ENCODE results near the gene PIM3.

PIM3 gene

DNA sequence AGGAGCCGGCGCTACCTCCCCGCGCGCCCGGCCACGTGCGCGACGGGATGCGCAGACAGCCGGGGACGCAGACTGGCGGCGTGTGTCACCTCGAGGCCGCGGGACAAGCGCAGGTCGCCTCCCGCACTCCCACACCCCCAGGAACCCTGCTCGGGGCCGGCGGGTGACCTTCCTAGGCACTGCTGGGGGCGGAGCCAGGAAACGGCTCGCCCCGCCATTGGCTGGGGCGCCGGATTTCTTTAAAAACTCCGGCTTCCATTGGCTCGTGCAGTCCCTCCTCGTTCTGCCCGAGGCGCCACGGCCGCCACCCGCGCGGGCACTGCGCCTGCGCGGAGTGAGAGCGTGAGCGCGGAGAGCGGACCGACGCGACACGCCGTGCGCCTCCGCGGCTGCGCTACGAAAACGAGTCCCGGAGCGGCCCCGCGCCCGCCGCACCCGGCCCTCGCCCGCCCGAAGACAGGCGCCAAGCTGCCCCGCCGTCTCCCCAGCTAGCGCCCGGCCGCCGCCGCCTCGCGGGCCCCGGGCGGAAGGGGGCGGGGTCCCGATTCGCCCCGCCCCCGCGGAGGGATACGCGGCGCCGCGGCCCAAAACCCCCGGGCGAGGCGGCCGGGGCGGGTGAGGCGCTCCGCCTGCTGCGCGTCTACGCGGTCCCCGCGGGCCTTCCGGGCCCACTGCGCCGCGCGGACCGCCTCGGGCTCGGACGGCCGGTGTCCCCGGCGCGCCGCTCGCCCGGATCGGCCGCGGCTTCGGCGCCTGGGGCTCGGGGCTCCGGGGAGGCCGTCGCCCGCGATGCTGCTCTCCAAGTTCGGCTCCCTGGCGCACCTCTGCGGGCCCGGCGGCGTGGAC is at the start of gene PIM3:
TSS of gene PIM3 (plus strand) at position 614 of the 846 bp plus-strand sequence. CDS start at position 790, 176 bp downstream.
- peak; percentile 97 for DNase-seq (ENCODE audit: low spot score)

DNA sequence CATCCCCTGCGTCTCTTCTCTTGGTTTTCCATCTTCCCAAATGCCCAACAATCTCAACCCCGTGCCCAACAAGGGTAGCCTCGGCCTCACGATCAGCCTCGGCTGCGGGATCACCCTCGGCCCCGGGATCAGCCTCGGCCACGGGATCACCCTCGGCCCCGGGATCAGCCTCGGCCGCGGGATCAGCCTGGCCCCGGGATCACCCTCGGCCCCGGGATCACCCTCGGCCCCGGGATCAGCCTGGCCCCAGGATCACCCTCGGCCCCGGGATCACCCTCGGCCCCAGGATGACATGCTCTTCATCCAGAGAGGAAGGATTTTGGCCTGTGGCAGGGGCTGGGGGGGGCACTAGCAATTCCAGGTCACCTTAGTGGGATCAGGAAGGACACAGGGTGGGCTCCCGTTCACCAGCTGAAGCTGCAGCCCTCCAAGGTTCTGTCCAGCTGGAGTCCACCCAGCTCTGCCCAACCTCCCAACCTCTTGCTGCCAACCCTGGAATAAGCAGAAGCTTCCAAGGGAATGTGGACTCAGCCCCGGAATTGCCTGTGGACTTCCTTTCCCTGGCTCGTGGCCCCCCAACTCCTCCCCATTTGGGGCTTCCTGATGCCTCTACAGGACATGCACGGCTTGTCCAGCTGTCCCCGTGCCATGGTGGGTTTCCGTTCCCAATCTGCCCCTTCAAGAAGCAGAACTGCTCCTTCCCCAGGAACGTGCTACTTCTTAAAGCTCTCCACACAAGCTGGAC is 48.5 kb upstream of the PIM3 start:
- DNase-seq (ENCODE audit: low spot score) = no peak

DNA sequence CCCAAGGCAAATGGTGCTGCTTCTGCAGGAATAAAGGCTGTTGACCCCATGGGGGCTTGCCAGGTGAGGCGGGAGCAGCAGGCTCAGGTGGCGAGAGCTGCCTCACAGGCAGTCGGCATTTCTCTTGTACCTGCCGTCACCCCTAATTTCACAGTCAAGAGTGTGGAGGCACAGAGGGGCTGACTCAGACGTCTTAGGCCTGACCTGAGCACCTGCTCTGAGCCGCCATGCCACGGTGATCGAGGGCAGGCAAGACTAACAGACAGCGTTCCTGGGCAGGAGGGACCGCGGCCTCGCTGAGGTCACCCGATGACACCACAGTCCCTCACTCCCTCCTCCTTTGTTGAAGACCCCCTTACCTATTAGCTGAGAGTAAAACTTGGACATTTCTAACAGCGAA is 47.5 kb upstream of the PIM3 start:
- DNase-seq (ENCODE audit: low spot score) = no peak

DNA sequence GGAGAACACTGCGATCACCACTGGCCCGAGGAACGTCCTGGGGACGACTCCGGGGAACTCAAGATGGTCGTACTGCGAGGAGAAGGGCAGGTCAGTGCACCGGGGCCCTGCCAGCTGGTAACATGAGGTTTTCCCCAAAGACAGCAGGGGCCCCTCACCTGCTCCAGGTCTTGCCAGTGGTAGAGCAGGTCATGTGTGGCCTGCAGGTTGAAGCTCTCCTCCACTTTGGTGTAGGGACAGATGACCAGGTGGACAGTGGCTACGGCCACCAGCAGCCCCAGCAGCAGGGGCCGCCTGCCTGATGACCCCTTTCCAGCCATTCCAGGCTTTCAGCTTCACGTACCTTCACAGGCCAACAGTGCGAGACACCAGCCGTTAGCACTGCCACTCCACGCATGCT is 47.1 kb upstream of the PIM3 start:
- DNase-seq (ENCODE audit: low spot score) = no peak

DNA sequence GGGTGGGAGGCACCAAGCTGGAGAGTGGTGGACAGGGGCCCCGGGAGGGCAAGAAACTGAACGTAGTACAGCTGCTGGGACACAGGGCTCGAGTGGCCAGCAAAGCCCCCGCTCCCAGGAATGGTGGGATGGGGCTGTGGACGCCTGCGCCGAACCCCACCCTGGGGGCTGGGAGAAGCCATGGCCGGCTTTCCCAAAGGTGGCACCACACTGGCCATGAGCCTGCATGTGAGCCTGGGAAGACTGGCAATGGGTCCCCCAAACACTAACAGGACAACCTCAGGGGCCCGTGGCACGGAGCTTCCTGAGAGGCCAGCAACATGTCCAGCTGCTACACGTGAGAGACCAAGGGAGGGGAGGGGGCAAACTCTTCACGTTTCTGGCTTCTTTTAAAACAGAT is 46.3 kb upstream of the PIM3 start:
- DNase-seq (ENCODE audit: low spot score) = no peak

DNA sequence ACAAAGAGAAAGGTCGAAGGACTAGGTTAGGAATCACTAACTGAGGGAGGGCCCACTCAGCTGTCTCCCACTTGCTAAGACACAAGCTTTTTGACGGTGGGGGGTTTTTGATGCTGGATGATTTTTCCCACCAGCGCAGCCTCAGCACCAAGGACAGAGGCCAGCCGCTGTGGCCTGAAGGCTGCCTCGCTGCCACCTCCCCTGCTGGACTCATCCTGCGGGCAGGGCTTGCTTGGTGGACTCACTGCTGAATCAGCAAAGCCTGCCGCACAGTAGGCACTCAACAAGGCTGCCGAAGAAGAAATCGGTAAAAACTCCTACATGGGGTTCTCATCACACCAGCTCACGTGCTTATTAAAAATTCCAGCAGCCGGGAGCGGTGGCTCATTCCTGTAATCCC is 45.0 kb upstream of the PIM3 start:
- no peak for DNase-seq (ENCODE audit: low spot score)

DNA sequence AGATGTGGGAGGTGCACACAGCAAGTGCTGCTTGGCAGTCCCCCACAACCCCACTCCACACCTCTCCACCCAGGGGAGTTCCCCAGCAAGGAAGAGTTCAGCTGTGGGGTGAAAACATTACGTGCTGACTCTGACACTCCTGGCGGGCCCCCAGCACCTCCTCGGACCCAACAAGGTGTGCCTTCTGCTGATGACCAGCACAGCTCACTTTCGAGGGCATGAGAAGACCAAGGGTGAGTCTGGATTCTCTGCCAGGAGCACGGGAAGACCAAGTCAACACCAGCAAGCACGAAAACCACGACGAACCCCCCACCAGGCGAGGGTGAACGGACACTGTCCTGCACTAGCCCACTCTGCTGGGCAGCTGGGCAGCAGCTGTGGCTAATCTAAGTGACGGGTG is 43.7 kb upstream of the PIM3 start:
- no peak for DNase-seq (ENCODE audit: low spot score)

DNA sequence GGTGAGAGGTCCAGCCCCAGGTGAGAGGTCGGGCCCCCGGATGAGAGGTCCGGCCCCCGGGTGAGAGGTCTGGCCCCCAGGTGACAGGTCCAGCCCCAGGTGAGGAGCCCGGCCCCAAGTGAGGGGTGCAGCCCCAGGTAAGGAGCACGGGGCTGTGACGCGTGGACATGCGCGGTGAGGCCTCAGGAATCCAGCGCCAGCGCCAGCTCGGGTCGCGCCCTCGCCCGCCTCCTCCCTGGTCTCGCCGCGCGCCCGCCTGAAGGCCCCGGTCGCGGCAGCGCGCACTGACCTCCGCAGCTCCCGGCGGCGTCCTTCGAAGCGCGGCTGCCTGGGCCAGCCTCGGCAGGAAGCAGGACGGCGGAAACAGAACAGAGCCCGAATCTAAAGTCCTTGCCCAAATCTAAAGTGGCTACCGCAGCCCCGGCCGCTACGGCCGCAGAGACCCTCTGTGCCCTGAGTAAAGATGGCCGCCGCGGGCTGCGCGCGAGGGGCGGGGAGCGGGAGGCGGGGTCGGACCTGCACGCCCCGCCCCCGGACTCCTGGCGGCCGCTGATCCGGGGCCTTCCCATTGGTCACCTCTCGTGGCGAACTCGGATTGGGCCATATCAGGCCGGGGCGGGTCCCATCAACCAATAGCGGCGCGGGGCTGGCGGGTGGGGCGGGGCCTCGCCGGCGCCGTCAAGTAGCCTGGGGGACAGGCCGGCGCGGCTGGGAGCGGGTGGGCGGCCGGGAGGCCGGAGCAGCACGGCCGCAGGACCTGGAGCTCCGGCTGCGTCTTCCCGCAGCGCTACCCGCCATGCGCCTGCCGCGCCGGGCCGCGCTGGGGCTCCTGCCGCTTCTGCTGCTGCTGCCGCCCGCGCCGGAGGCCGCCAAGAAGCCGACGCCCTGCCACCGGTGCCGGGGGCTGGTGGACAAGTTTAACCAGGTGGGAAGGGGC is 42.3 kb upstream of the PIM3 start, which contains the start of the genes ALG12 and CRELD2:
TSS of gene ALG12 (minus strand) at position 465 of the 937 bp plus-strand sequence. CDS start 4,673 bp downstream, outside the sequence.
TSS of gene CRELD2 (plus strand) at position 661 of the 937 bp plus-strand sequence. CDS start at position 797, 136 bp downstream.
- DNase-seq (ENCODE audit: low spot score) = peak; percentile 98

DNA sequence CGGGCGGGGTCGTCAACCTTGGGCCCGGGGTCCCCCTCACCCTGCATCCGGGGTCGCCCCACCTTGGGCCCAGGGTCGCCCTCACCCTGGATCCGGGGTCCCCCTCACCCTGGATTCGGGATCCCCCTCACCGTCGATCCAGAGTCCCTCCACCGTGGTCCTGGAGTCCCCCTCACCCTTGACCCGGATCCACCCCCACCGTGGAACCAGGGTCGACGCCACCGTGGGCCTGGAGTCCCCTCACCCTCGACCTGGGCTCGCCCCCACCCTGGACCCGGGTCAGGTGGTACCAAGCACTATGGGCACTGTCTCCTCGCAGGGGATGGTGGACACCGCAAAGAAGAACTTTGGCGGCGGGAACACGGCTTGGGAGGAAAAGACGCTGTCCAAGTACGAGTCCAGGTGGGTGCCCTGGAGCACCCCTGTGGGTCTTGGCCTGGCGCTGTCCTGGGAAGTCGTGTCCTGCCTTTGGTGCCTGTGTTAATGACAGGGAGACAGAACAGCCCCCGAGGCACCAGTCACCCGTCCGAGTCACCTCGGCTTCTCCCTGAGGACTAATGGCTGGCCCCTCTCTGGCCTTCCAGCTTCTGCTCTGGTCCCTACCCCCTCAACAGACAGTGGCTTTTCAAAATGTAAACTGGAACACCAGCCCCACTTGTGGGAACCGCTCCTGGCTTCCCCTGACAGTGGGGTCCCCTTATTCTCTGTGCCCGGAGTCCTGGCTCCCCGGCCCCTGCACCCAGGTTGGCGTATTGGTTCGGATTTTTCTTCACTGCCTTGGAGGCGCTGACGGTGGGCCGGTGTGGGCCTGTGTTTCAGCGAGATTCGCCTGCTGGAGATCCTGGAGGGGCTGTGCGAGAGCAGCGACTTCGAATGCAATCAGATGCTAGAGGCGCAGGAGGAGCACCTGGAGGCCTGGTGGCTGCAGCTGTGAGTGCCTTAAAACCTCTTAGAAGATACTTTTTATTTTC is 41.4 kb upstream of the PIM3 start:
- no peak for DNase-seq (ENCODE audit: low spot score)

DNA sequence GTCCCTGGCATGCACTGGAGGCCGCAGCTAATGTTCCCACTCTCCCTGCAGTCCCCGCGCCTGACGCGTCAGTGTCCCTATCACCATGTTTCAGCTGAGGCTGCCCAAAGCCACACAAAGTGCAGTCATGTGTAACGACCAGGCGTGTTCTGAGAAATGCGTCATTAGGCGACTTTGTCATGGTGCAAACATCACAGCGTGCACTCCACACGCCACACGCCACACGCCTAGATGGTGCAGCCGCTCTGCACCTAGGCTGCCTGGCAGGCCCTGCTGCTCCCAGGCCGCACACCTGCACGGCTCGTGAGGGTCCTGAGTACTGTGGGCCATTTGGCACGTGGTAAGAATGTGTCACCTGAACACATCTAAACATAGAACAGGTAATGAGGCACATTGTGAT is 39.7 kb upstream of the PIM3 start:
- no peak for DNase-seq (ENCODE audit: low spot score)

DNA sequence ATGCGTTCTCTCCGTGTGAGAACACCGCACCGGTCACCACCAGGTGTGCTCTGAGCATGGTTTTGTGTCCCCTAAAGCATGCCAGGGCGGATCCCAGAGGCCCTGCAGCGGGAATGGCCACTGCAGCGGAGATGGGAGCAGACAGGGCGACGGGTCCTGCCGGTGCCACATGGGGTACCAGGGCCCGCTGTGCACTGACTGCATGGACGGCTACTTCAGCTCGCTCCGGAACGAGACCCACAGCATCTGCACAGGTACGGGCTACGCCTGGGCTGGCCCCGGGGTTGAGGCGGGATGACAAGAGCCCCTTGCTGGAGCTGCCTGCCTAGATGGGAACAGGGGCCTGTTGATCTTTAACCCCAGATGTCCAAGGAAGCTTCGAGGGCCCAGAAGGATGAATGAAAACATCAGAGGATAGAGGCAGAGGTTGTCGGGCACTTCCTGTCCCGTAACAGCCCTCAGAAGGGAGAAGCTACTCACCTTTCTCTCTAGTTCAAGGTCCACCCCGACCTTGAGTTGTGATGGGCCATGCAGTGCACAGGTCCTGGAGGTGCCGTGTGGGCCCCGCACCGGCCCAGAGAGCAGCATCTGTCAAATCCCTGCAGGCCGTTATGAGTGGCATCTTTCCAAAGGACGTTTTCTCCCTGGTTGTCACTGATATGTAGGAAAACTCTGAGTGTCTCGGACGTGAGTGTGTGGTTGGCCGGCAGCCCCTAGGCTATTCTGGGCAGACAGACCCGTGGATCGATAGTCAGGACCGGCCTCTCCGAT is 38.9 kb upstream of the PIM3 start:
- no peak for DNase-seq (ENCODE audit: low spot score)

DNA sequence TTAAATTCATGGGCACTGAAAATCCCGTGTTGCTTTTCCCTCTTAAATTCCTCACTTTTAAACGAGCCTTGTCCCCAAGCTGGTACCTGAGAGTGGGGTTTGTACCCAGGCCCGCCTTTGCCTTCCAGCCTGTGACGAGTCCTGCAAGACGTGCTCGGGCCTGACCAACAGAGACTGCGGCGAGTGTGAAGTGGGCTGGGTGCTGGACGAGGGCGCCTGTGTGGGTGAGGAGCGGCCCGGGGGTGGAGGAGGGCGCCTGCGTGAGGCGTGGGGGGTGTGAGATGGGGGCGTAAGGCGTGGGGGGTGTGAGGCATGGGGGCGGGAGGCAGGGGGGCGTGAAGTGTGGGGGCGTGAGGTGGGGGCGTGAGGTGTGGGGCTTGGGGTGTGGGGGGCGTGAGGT is 38.1 kb upstream of the PIM3 start:
- no peak for DNase-seq (ENCODE audit: low spot score)

DNA sequence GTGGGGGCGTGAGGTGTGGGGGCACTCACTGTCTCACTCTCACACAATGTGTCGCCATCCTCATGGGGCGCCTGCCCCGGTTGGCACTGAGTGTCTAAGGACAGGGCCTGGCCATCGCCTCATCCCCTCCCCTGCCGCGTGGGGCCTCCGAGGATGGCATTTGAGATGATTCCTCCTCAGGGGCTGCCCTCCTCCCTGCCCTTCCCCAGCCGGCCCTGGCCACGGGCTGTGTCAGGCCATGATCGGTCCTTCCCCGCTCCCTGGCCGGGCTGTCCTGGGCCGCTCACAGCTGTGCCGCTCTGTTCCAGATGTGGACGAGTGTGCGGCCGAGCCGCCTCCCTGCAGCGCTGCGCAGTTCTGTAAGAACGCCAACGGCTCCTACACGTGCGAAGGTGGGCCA is 37.6 kb upstream of the PIM3 start:
- DNase-seq (ENCODE audit: low spot score) = no peak

DNA sequence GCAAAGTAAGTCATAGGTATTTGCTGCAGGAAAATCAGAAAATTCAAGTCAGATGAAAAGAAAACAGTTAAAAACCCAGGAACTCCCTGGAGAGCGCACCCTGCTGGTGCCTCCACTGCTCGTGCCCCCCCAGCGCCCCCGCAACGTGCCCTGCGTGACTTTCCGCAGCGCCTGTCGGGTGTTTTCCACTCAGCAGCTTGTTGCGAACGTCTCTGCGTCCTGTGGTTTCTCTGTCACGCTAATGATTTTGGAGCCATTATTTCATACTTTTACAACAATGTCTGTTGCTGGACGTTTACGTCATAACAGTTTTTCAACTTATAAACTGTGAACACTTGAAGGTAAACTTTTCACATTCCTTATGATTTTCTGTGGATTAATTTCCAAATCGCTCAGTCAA is 37.1 kb upstream of the PIM3 start:
- no peak for DNase-seq (ENCODE audit: low spot score)

DNA sequence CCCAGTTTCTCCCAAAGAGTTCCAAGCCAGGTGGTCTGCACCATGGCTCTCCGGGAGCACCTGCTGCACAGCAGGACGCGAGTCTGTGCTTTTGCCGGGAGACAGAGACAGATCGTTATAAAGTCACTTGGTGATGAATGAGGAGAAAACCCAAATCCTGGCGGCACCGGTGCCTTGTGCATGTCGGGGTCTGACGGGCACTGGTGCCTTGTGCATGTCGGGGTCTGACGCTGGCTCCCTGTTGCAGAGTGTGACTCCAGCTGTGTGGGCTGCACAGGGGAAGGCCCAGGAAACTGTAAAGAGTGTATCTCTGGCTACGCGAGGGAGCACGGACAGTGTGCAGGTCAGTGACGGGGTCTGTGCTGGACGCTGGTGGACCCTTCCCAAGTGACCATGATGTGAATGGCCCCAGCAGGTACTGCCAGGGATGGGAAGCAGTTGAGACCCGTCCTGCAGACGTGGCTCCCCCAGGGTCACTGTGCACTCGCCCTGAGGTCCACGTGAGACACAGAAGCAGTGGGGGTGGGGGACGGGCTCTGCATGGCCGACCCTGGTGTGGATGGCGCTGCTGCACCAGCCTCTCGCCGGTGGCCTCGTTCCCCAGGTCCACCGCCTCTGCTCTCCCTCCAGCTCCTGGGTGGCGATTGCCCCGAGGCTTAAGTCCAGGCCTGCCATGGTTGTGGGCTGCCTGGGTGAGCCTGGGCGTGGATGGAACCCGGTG is 36.3 kb upstream of the PIM3 start:
- no peak for DNase-seq (ENCODE audit: low spot score)

DNA sequence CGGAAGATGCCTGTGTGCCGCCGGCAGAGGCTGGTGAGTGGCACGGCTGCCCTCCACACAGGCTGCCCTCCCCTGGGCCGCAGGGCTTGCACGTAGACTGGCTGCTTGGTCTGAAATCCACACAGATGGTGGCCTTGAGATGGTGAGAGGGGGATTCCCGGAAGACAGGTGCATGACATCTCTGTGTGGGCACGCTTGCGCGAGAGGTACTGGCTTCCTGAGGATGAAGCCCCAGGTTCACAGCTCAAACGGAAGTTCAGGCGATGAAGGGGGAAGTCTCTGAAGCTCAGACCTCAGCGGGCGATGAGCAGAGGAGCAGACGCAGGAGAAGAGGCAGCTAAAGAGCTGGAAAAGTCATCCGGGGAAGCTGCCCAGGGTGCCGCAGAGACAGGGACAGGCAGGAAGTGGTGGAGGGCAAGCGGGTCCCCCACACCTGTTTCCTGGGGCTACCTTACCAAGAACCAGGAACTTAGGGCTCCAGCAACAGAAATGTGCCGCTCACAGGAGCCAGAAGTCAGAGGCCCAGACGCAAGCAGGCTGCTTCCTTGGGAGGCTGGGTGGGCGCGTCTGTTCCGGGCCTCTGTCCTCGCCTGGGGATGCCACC is 34.9 kb upstream of the PIM3 start:
- no peak for DNase-seq (ENCODE audit: low spot score)

DNA sequence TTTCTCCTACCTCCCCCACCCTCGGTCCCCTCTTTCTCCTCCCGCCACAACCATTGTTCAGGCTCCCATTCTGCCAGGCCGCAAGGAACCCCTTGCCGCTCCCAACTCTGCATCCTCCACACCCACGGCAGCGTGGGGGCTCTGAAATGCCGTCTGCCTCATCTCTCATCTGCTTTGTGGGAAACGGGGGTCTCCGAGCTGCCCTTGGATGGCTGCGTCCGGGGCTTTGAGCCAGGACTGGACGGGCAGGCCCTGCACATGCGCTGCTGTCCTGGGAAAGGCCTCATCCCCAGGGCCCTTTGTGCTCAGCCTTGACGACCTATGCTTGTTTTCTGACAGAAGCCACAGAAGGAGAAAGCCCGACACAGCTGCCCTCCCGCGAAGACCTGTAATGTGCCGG is 33.7 kb upstream of the PIM3 start:
- no peak for DNase-seq (ENCODE audit: low spot score)

DNA sequence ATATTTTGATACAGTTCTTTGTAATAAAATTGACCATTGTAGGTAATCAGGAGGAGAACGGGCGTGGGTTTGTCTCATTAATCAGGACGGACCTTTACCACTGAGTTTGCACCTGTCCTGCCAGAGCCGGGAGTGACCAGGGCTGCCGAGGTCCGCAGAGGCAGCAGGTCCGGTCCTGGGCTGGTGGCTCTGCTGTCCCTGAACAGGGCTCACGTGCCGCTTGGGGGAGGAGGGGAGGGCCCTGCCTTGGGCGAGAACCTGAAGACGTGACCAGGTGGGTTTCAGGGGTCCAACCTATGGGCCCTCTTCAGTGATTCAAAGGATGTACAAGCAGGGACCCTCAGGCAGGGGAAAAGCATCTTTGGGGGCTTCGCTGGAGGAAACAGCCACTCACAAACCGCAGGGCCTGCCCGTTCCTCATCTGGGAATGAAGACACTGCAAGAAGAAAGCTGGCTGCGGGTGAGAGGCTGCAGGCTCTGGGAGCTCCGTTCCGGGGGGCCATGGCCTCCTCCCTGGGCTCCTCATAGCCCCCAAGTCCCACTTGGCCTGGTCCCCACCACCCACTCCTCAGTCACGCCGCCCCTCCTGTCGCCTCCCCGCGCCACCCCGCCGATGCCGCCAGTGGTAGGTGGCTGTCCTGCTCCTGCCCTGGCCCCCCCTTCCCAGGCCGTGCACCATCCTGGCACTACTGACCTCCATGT is 32.9 kb upstream of the PIM3 start:
- DNase-seq (ENCODE audit: low spot score) = no peak

DNA sequence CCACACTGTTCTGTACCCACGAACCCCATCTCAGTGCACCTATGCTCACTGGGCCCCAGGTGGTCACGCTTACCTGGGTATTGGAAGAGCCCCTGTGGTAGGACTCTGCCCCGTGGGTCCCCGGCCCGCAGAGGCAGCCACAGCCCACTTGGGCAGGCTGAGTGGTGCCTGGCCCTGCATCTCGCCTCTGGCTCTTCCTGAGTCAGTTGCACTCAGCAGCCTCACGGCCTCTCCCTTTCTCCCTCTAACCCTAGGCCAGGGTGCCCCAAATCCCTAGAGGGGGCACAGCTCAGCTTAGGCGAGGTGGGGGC is 32.4 kb upstream of the PIM3 start:
- DNase-seq (ENCODE audit: low spot score) = no peak
